ENCODE measurements around the gene PCK1. TPM values are rescaled to one million over a fixed set of nuclear protein-coding genes. Genes with fewer than 3 reads are reported as not detected.

Gene PCK1
- 16.3 TPM for polyA plus RNA-seq (2012; ENCODE audit: insufficient read length, low read depth)

DNA sequence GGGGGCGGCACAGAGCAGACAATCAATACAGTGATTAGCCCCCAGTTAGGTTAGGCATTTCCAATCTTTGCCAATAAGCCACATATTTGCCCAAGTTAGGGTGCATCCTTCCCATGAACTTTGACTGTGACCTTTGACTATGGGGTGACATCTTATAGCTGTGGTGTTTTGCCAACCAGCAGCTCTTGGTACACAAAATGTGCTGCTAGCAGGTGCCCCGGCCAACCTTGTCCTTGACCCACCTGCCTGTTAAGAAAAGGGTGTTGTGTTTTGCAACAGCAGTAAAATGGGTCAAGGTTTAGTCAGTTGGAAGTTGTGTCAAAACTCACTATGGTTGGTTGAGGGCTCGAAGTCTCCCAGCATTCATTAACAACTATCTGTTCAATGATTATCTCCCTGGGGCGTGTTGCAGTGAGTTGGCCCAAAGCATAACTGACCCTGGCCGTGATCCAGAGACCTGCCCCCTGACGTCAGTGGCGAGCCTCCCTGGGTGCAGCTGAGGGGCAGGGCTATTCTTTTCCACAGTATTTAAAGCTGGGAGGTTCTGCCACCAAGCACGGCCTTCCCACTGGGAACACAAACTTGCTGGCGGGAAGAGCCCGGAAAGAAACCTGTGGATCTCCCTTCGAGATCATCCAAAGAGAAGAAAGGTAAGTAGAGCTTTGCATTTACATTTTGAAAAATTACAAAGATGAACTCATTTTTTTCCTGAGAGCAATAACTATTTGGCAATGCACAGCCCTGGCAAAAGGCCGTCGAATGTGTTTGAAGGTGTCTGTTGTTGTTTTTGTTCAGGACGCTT is at the start of gene PCK1:
PCK1 (plus strand) TSS at position 557 of the 802 bp plus-strand sequence. CDS start 302 bp downstream, outside the sequence.
- TF ChIP-seq FOXP2 (optimal IDR thresholded peaks at IDR 0.05; ENCODE audit: borderline replicate concordance, extremely low read depth, extremely low read length, insufficient read depth), result no peak
- TF ChIP-seq POLR2AphosphoS5 (IDR thresholded peaks at IDR 0.05; ENCODE audit: low read depth, low read length), result peak; percentile 31; the same call in 1 of the 2 replicates

DNA sequence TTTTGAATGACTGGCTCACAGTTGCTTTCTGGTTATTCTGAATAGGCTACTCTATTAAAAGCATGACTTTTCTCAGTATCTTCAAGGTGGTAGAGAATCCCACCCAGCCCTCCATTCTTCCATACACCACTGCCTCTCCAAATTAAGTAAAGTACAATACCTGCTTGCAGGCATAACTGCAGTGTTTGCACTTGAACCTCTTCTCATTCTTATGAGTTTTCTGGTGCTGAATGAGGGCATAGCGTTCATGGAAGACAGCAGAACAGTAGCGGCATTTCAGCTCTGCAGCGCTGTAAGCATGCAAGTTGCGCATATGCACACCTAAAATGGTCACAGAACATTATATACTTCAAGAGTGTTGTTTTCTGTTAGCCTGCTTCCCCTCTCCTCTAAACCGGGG is 48.5 kb upstream of the PCK1 start:
- no peak for TF ChIP-seq TAF1 (IDR thresholded peaks at IDR 0.05; ENCODE audit: borderline replicate concordance, insufficient read depth, low read length)
- TF ChIP-seq, protein P1, sequence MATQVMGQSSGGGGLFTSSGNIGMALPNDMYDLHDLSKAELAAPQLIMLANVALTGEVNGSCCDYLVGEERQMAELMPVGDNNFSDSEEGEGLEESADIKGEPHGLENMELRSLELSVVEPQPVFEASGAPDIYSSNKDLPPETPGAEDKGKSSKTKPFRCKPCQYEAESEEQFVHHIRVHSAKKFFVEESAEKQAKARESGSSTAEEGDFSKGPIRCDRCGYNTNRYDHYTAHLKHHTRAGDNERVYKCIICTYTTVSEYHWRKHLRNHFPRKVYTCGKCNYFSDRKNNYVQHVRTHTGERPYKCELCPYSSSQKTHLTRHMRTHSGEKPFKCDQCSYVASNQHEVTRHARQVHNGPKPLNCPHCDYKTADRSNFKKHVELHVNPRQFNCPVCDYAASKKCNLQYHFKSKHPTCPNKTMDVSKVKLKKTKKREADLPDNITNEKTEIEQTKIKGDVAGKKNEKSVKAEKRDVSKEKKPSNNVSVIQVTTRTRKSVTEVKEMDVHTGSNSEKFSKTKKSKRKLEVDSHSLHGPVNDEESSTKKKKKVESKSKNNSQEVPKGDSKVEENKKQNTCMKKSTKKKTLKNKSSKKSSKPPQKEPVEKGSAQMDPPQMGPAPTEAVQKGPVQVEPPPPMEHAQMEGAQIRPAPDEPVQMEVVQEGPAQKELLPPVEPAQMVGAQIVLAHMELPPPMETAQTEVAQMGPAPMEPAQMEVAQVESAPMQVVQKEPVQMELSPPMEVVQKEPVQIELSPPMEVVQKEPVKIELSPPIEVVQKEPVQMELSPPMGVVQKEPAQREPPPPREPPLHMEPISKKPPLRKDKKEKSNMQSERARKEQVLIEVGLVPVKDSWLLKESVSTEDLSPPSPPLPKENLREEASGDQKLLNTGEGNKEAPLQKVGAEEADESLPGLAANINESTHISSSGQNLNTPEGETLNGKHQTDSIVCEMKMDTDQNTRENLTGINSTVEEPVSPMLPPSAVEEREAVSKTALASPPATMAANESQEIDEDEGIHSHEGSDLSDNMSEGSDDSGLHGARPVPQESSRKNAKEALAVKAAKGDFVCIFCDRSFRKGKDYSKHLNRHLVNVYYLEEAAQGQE (IDR thresholded peaks at IDR 0.05; ENCODE audit: insufficient read depth in 1 of 2, low read depth in 2 of 2, low read length in 2 of 2), result no peak
- TF ChIP-seq FOXP2 (optimal IDR thresholded peaks at IDR 0.05; ENCODE audit: borderline replicate concordance, extremely low read depth, extremely low read length, insufficient read depth), result no peak
- no peak for TF ChIP-seq SIN3A (IDR thresholded peaks at IDR 0.05; ENCODE audit: borderline replicate concordance, insufficient read depth, low read length)
- TF ChIP-seq POLR2AphosphoS5 (IDR thresholded peaks at IDR 0.05; ENCODE audit: low read depth, low read length), result no peak

DNA sequence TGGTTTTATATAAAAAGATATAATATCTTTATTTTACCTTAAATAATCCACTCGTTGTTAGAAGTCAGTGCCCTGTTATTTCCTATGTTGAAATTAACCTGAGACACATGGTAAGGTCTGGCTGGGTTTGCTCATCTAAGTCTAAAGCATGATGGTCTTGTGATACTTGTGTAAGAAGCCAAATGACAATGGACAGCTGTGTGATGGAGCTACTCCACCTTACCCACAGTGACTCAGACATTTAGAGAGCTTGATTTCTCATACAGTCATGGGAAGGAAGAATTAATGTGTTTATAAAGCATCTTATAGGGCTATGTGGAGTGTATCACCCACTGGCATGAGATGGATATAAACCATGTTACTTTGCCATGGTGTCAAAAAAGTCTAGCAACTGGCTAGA is 47.7 kb upstream of the PCK1 start:
- TF ChIP-seq TAF1 (IDR thresholded peaks at IDR 0.05; ENCODE audit: borderline replicate concordance, insufficient read depth, low read length) (no peak), SIN3A (IDR thresholded peaks at IDR 0.05; ENCODE audit: borderline replicate concordance, insufficient read depth, low read length) (no peak), FOXP2 (optimal IDR thresholded peaks at IDR 0.05; ENCODE audit: borderline replicate concordance, extremely low read depth, extremely low read length, insufficient read depth) (no peak), POLR2AphosphoS5 (IDR thresholded peaks at IDR 0.05; ENCODE audit: low read depth, low read length) (no peak)
- TF ChIP-seq, protein P1 (IDR thresholded peaks at IDR 0.05; ENCODE audit: insufficient read depth in 1 of 2, low read depth in 2 of 2, low read length in 2 of 2), result no peak

DNA sequence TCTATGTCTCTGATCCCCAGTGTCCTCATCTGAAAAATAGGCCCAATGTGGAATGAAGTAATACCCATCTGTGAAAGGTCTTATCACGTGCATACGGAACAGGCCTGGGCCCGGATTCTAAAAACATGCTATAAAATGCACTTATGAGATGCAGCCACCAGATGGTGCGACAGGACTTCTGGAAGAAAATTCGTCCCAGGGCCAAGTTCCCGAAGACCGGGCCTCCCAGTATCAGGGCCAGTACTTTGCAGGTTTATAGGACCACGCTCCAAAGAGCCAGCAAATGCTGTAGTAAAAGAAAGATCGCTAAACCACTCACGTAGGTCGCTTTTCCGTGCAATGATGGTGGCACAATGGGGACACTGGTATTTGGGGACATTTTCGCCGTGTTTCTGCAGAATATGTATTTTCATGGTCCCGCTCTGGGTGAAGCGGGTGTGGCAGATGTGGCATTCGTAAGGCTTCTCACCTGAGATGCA is 46.6 kb upstream of the PCK1 start:
- TF ChIP-seq, protein P1 (IDR thresholded peaks at IDR 0.05; ENCODE audit: insufficient read depth in 1 of 2, low read depth in 2 of 2, low read length in 2 of 2), result no peak
- TF ChIP-seq TAF1 (IDR thresholded peaks at IDR 0.05; ENCODE audit: borderline replicate concordance, insufficient read depth, low read length), result no peak
- no peak for TF ChIP-seq SIN3A (IDR thresholded peaks at IDR 0.05; ENCODE audit: borderline replicate concordance, insufficient read depth, low read length)
- no peak for TF ChIP-seq POLR2AphosphoS5 (IDR thresholded peaks at IDR 0.05; ENCODE audit: low read depth, low read length)
- no peak for TF ChIP-seq FOXP2 (optimal IDR thresholded peaks at IDR 0.05; ENCODE audit: borderline replicate concordance, extremely low read depth, extremely low read length, insufficient read depth)

DNA sequence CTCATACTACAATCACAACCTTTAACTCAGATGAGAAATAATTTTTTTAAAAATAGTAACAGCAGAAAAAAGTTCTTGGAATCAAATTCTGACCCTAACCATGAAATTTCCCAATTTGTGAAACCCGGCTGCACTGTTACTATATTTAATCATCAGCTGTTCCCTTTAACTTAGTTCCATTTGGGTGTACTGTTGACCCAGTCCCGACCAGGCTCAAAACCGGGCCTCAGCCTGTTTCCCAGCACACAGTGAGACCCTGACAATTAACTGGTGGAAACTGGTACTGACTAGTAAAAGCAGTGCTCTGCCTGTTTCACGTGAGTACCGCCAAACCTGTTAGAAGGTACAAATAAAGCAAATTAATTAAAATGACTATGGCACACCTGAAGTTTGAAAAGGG is 43.0 kb upstream of the PCK1 start:
- no peak for TF ChIP-seq POLR2AphosphoS5 (IDR thresholded peaks at IDR 0.05; ENCODE audit: low read depth, low read length)
- TF ChIP-seq TAF1 (IDR thresholded peaks at IDR 0.05; ENCODE audit: borderline replicate concordance, insufficient read depth, low read length), result no peak
- TF ChIP-seq, protein P1 (IDR thresholded peaks at IDR 0.05; ENCODE audit: insufficient read depth in 1 of 2, low read depth in 2 of 2, low read length in 2 of 2), result no peak
- no peak for TF ChIP-seq FOXP2 (optimal IDR thresholded peaks at IDR 0.05; ENCODE audit: borderline replicate concordance, extremely low read depth, extremely low read length, insufficient read depth)
- TF ChIP-seq SIN3A (IDR thresholded peaks at IDR 0.05; ENCODE audit: borderline replicate concordance, insufficient read depth, low read length), result no peak
